Measurements from ENCODE around the gene LRRFIP2.

DNA sequence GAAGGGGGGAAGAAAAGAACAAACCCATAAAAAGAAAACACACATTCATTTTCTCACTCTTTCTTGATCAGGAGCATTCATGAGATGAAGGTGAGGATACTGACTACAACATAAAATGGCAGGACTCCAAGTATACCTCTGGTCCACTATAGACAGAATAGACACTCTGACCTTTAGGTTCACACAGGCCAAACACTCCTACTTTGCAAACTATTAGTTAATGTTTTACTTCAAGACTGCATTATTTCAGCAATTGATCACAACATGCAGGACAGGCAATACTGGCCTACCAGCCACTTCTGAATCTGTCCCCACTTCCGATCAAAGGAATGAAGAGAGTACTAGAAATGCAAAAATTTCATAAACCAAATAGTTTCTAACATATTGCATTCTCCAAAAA is 47.0 kb downstream of the LRRFIP2 start:
- TF ChIP-seq, protein P1, sequence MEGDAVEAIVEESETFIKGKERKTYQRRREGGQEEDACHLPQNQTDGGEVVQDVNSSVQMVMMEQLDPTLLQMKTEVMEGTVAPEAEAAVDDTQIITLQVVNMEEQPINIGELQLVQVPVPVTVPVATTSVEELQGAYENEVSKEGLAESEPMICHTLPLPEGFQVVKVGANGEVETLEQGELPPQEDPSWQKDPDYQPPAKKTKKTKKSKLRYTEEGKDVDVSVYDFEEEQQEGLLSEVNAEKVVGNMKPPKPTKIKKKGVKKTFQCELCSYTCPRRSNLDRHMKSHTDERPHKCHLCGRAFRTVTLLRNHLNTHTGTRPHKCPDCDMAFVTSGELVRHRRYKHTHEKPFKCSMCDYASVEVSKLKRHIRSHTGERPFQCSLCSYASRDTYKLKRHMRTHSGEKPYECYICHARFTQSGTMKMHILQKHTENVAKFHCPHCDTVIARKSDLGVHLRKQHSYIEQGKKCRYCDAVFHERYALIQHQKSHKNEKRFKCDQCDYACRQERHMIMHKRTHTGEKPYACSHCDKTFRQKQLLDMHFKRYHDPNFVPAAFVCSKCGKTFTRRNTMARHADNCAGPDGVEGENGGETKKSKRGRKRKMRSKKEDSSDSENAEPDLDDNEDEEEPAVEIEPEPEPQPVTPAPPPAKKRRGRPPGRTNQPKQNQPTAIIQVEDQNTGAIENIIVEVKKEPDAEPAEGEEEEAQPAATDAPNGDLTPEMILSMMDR (IDR thresholded peaks at IDR 0.05): no peak
- no peak for TF ChIP-seq EP300 (IDR thresholded peaks at IDR 0.05)
- TF ChIP-seq POLR2AphosphoS5 (IDR thresholded peaks at IDR 0.05): no peak
- TF ChIP-seq POLR2A (IDR thresholded peaks at IDR 0.05): no peak
